Astrocyte (in vitro differentiated cells and primary cell): Measurements from ENCODE around the gene CRYBA2. TPM values are rescaled to one million over a fixed set of nuclear protein-coding genes. Genes with fewer than 3 reads are reported as not detected.

ENCODE experiments used
- DNase-seq: peaks from one replicate; pipeline ENCODE4 v3.0.0-alpha.2; 2010; ENCODE audit warnings: low read depth
- FAIRE-seq: peaks from 2 replicates; lab custom pipeline; 2011; peaks lifted over from hg19 to GRCh38; lab: Jason Lieb, UNC
- H2AFZ ChIP-seq: 2 replicates; pipeline ENCODE4 v1.6.0; 2012; ENCODE audit warnings: low read depth, low read length, inconsistent platforms
- H3K27ac ChIP-seq: 2 replicates; pipeline ENCODE4 v1.5.1; 2011; ENCODE audit warnings: low read depth, low read length, inconsistent platforms
- H3K27me3 ChIP-seq: 2 replicates; pipeline ENCODE4 v1.6.0; 2011; ENCODE audit warnings: low read length, inconsistent platforms; ENCODE audit not compliant: insufficient read depth
- H3K36me3 ChIP-seq: 2 replicates; pipeline ENCODE4 v1.5.1; 2011; ENCODE audit warnings: low read length, inconsistent platforms; ENCODE audit not compliant: insufficient read depth
- H3K4me1 ChIP-seq: 2 replicates; pipeline ENCODE4 v1.5.1; 2011; ENCODE audit warnings: low read length, inconsistent platforms; ENCODE audit not compliant: insufficient read depth
- H3K4me2 ChIP-seq: 2 replicates; pipeline ENCODE4 v1.6.0; 2012; ENCODE audit warnings: low read length, inconsistent platforms
- H3K4me3 ChIP-seq: 2 replicates; pipeline ENCODE4 v1.5.1; 2011; ENCODE audit warnings: low read depth, mild to moderate bottlenecking, low read length, inconsistent platforms; ENCODE audit not compliant: insufficient read depth
- H3K79me2 ChIP-seq: 2 replicates; pipeline ENCODE4 v1.6.0; 2012; ENCODE audit warnings: mild to moderate bottlenecking, low read length, inconsistent platforms; ENCODE audit not compliant: insufficient read depth
- H3K9ac ChIP-seq: 2 replicates; pipeline ENCODE4 v1.6.0; 2012; ENCODE audit warnings: mild to moderate bottlenecking, low read length, inconsistent platforms
- H3K9me3 ChIP-seq: 2 replicates; pipeline ENCODE4 v1.5.1; 2012; ENCODE audit warnings: low read depth, mild to moderate bottlenecking, low read length, inconsistent platforms; ENCODE audit not compliant: insufficient read depth
- H4K20me1 ChIP-seq: 2 replicates; pipeline ENCODE4 v1.6.0; 2012; ENCODE audit warnings: low read length, inconsistent platforms; ENCODE audit not compliant: insufficient read depth
- H3K27ac Mint-ChIP-seq: one replicate; pipeline ENCODE4 v1.8.0; 2021; ENCODE audit warnings: mild to moderate bottlenecking, mixed read lengths; ENCODE audit not compliant: unreplicated experiment
- H3K27me3 Mint-ChIP-seq: one replicate; pipeline ENCODE4 v1.8.0; 2021; ENCODE audit warnings: low read depth, mixed read lengths; ENCODE audit not compliant: unreplicated experiment
- H3K36me3 Mint-ChIP-seq: one replicate; pipeline ENCODE4 v1.8.0; 2021; ENCODE audit warnings: low read depth, mixed read lengths; ENCODE audit not compliant: unreplicated experiment
- H3K4me1 Mint-ChIP-seq: one replicate; pipeline ENCODE4 v1.8.0; 2021; ENCODE audit warnings: low read depth, mixed read lengths; ENCODE audit not compliant: unreplicated experiment
- H3K4me3 Mint-ChIP-seq: one replicate; pipeline ENCODE4 v1.8.0; 2021; ENCODE audit warnings: mild to moderate bottlenecking, moderate library complexity, mixed read lengths; ENCODE audit not compliant: unreplicated experiment
- H3K9me3 Mint-ChIP-seq: one replicate; pipeline ENCODE4 v1.8.0; 2021; ENCODE audit warnings: mild to moderate bottlenecking, mixed read lengths; ENCODE audit not compliant: unreplicated experiment
- CTCF ChIP-seq: IDR thresholded peaks from 2 replicates; pipeline ENCODE4 v1.5.1; 2011; ENCODE audit warnings: low read depth, mild to moderate bottlenecking, inconsistent platforms, low read length, moderate library complexity; ENCODE audit not compliant: insufficient read depth
- EZH2 ChIP-seq: IDR thresholded peaks from 2 replicates; pipeline ENCODE4 v1.6.1; 2012; ENCODE audit warnings: mild to moderate bottlenecking, low read length, inconsistent platforms; ENCODE audit not compliant: insufficient read depth
- total RNA-seq: library from RNA; stranded (reverse); gene quantifications from 2 replicates; pipeline ENCODE4 v1.2.1, GENCODE V29; 2021

CRYBA2 gene
- total RNA-seq, 1 donor from 2014 or later, result not detected

GRCh38 chr2:218959761-218960308, 33.4 kb downstream of the CRYBA2 start:
- peaks cover 18% of the 10 kb centered on the region for H3K4me1 Mint-ChIP-seq
- Histone ChIP-seq H3K36me3 (no peaks in the 10 kb centered on the region), H3K9me3 (no peaks in the 10 kb centered on the region), H3K9ac (no peak overlapping the region), H3K4me1 (peaks cover 14% of the 10 kb centered on the region), H2AFZ (peak overlapping the region; percentile 80), H3K27me3 (peaks cover 56% of the 10 kb centered on the region), H3K27ac (no peak overlapping the region), H3K4me2 (peak overlapping the region; percentile 86), H3K4me3 (peak overlapping the region; percentile 44), H4K20me1 (peaks cover 4% of the 10 kb centered on the region), H3K79me2 (no peaks in the 10 kb centered on the region)
- no peak overlapping the region for H3K4me3 Mint-ChIP-seq
- DNase-seq (no peak), FAIRE-seq (no peak)
- peaks cover 2% of the 10 kb centered on the region for H3K9me3 Mint-ChIP-seq
- H3K27me3 Mint-ChIP-seq, result peaks cover 65% of the 10 kb centered on the region
- H3K36me3 Mint-ChIP-seq, result no peaks in the 10 kb centered on the region
- TF ChIP-seq EZH2 (peak; percentile 94), CTCF (no peak)
- no peak overlapping the region for H3K27ac Mint-ChIP-seq

- H3K9me3 ChIP-seq, result no peaks in the 10 kb centered on the region
Observed at GRCh38 chr2:218959141-218959731, 34.0 kb downstream of the CRYBA2 start, which contains the start of gene CDK5R2. CDK5R2 (plus strand) TSS chr2:218959666; CDS start chr2:218959821, 155 bp downstream.

More at GRCh38 chr2:218959141-218959731, 34.0 kb downstream of the CRYBA2 start, which contains the start of gene CDK5R2:
- Mint-ChIP-seq H3K27ac (peak within 1 kb of the TSS; percentile 62), H3K4me1 (peaks cover 15% of the 10 kb centered on the region), H3K9me3 (peaks cover 2% of the 10 kb centered on the region), H3K36me3 (no peaks in the 10 kb centered on the region), H3K4me3 (peak within 1 kb of the TSS; percentile 85), H3K27me3 (peaks cover 71% of the 10 kb centered on the region)
- DNase-seq (peak; percentile 55), FAIRE-seq (no peak)
- no peaks in the 10 kb centered on the region for H3K36me3 ChIP-seq
- H3K4me1 ChIP-seq, result peaks cover 13% of the 10 kb centered on the region
- no peak for TF ChIP-seq CTCF
- no peak for TF ChIP-seq EZH2
- no peak within 1 kb of the TSS for H3K9ac ChIP-seq
- peak within 1 kb of the TSS; percentile 80 for H2AFZ ChIP-seq
- peak within 1 kb of the TSS; percentile 44 for H3K4me3 ChIP-seq
- no peaks in the 10 kb centered on the region for H3K79me2 ChIP-seq
- H3K4me2 ChIP-seq, result peak within 1 kb of the TSS; percentile 86
- H3K27ac ChIP-seq, result no peak within 1 kb of the TSS
- H3K27me3 ChIP-seq, result peaks cover 56% of the 10 kb centered on the region
- peaks cover 4% of the 10 kb centered on the region for H4K20me1 ChIP-seq
